Measurements from ENCODE around the gene ACOX3. TPM values are rescaled to one million over a fixed set of nuclear protein-coding genes. Genes with fewer than 3 reads are reported as not detected.

The ACOX3 gene
- total RNA-seq, 1 experiment from 2014 or later = 12.2 TPM

DNA sequence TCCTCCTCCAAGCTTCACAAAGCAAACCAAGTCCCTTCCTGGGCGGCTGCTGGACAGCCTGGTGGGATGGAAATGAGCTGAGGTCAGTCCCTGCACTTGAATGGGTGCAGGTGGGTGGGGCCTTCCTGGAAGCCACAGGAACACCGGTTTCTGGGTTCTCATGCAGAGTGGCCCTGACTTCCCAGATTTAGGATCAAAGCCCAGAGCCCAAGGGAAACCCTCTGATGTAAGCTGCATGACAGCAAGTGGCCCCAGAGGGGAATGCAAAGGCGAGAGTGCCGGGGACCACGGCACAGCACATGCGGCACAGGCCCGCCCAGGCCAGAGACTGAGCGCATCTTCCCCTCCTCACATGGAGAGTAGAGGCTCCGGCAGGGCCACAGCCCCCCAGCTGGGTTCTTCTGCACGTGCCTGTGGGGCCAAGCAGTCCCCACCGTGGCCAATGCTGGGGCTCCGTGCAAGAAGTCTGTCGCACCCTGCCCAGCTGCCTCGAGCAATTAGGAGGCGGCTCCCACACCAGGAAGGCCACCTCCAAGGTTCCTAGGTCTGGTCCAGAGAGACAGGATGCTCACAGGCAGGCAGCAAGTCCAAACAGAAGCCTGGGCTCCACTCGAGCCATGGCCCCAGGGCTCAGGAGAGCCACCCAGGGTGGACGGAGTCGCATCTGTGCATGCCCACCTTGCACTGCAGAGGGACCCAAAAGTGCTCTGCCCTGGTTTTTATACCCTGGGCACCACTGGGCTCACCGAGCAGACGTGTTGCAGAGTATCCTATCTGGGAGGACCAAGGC is 88.0 kb downstream of the ACOX3 start:
- no peaks in the 10 kb centered on the region for H3K27me3 ChIP-seq (ENCODE audit: low read length)
- intact Hi-C loops (cut with micrococcal nuclease) = no loop called here
- no peaks in the 10 kb centered on the region for H3K9me2 ChIP-seq (replicated peaks; ENCODE audit: low read length)
- no peaks in the 10 kb centered on the region for H4K20me1 ChIP-seq (ENCODE audit: low read length)
- ChIA-PET POLR2A (ENCODE audit: unreplicated experiment) (no interaction called here), CTCF (no interaction called here)
- H3K9me3 ChIP-seq (ENCODE audit: low read length) = no peaks in the 10 kb centered on the region
- H3F3A ChIP-seq (ENCODE audit: low read length, unreplicated experiment) = no peaks in the 10 kb centered on the region
- no peak overlapping the region for H3K27ac ChIP-seq (ENCODE audit: low read length)
- ATAC-seq = no peak
- TF ChIP-seq, protein P1, sequence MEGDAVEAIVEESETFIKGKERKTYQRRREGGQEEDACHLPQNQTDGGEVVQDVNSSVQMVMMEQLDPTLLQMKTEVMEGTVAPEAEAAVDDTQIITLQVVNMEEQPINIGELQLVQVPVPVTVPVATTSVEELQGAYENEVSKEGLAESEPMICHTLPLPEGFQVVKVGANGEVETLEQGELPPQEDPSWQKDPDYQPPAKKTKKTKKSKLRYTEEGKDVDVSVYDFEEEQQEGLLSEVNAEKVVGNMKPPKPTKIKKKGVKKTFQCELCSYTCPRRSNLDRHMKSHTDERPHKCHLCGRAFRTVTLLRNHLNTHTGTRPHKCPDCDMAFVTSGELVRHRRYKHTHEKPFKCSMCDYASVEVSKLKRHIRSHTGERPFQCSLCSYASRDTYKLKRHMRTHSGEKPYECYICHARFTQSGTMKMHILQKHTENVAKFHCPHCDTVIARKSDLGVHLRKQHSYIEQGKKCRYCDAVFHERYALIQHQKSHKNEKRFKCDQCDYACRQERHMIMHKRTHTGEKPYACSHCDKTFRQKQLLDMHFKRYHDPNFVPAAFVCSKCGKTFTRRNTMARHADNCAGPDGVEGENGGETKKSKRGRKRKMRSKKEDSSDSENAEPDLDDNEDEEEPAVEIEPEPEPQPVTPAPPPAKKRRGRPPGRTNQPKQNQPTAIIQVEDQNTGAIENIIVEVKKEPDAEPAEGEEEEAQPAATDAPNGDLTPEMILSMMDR (conservative IDR thresholded peaks at IDR 0.05; ENCODE audit: low read depth, low read length) = no peak
- no peak for TF ChIP-seq EZH2phosphoT487 (IDR thresholded peaks at IDR 0.05; ENCODE audit: borderline replicate concordance, low read length)
- no peak for TF ChIP-seq EZH2 (IDR thresholded peaks at IDR 0.05; ENCODE audit: low read length, unreplicated experiment)
- H3K36me3 ChIP-seq (ENCODE audit: low read depth, low read length) = no peaks in the 10 kb centered on the region
- H3K9ac ChIP-seq (ENCODE audit: low read length) = no peak overlapping the region
- no peak overlapping the region for H3K4me2 ChIP-seq (ENCODE audit: low read length)
- DNase-seq = no peak
- no peaks in the 10 kb centered on the region for H3K79me2 ChIP-seq (ENCODE audit: low read length)
- H3K4me1 ChIP-seq (ENCODE audit: insufficient read depth, low read length) = 0 out of 2 replicates have a peak, but pooled peaks cover 6% of the 10 kb centered on the region
- H2AFZ ChIP-seq (ENCODE audit: low read length) = no peak overlapping the region
- no peak overlapping the region for H3K4me3 ChIP-seq (ENCODE audit: low read length)
- no TSS peak for BruUV-seq (replicated peaks)

DNA sequence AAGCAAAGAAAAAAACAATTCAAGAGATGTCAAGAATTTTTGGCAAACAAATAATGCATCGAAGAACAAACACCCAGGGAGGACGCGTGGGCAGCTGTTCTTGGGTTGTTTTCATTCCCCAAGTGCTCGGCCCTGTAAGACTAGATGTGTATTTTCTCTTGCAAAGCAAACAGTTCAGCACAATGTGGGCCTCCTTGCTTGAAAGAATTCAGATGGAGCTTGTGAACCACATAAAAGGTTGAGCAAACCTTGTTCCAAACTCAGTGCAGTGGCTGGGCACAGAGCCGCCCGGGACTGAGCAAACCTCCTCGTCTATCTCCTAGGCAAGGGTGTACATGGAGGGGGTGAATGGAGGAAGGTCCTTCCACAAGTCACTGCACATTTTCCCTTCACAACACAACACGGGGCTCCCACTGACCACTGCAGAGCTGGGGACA is 88.6 kb downstream of the ACOX3 start:
- ATAC-seq (no peak), DNase-seq (no peak)
- H3K36me3 ChIP-seq (ENCODE audit: low read depth, low read length) = no peaks in the 10 kb centered on the region
- no peak overlapping the region for H2AFZ ChIP-seq (ENCODE audit: low read length)
- H3F3A ChIP-seq (ENCODE audit: low read length, unreplicated experiment) = no peaks in the 10 kb centered on the region
- intact Hi-C loops (cut with micrococcal nuclease) = no loop called here
- H3K4me3 ChIP-seq (ENCODE audit: low read length) = no peak overlapping the region
- ChIA-PET CTCF (no interaction called here), POLR2A (ENCODE audit: unreplicated experiment) (no interaction called here)
- TF ChIP-seq, protein P1 (conservative IDR thresholded peaks at IDR 0.05; ENCODE audit: low read depth, low read length) = no peak
- TF ChIP-seq EZH2 (IDR thresholded peaks at IDR 0.05; ENCODE audit: low read length, unreplicated experiment) = no peak
- no peak for TF ChIP-seq EZH2phosphoT487 (IDR thresholded peaks at IDR 0.05; ENCODE audit: borderline replicate concordance, low read length)
- no peak overlapping the region for H3K4me2 ChIP-seq (ENCODE audit: low read length)
- no peak overlapping the region for H3K27ac ChIP-seq (ENCODE audit: low read length)
- no peaks in the 10 kb centered on the region for H3K9me2 ChIP-seq (replicated peaks; ENCODE audit: low read length)
- BruUV-seq (replicated peaks) = no TSS peak
- no peaks in the 10 kb centered on the region for H4K20me1 ChIP-seq (ENCODE audit: low read length)
- no peaks in the 10 kb centered on the region for H3K27me3 ChIP-seq (ENCODE audit: low read length)
- H3K9ac ChIP-seq (ENCODE audit: low read length) = no peak overlapping the region
- H3K9me3 ChIP-seq (ENCODE audit: low read length) = no peaks in the 10 kb centered on the region
- H3K4me1 ChIP-seq (ENCODE audit: insufficient read depth, low read length) = 0 out of 2 replicates have a peak, but pooled peaks cover 6% of the 10 kb centered on the region
- H3K79me2 ChIP-seq (ENCODE audit: low read length) = no peaks in the 10 kb centered on the region

DNA sequence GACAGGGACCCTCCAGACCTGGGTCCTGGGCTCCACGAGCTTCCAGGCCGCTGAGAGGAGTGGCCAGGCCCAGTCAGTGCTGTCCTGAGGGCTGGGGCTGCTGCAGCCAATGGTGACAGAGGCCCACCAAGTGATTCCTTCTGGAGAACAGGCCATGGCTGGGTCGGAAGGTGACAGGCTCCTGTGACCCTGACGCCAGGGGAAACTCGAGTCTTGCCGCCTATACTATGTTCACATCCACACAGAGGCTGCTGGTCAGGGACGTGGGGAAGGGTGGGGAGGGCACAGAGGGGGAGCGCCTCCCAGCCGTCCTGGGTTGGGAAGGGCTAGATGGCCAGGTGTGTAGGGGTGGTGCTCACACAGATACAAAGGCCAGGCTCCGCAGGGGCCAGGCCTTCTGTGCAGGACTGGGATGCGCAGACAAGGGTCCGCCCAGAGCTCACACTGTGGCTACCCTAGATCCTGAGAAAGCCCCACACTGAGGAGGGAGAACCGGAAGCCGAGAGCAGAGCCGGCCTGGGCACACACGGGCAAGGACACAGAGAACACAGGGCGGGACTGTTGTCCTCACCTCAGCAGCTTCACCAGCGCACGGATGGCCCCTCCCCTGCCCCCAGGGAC is 89.6 kb downstream of the ACOX3 start:
- CTCF ChIA-PET = no interaction called here
- H3K4me1 ChIP-seq (ENCODE audit: insufficient read depth, low read length) = 0 out of 2 replicates have a peak, but pooled peaks cover 6% of the 10 kb centered on the region
- H3K27me3 ChIP-seq (ENCODE audit: low read length) = no peaks in the 10 kb centered on the region
- H3K4me2 ChIP-seq (ENCODE audit: low read length) = no peak overlapping the region
- POLR2A ChIA-PET (ENCODE audit: unreplicated experiment) = no interaction called here
- TF ChIP-seq EZH2phosphoT487 (IDR thresholded peaks at IDR 0.05; ENCODE audit: borderline replicate concordance, low read length) = no peak
- TF ChIP-seq, protein P1 (conservative IDR thresholded peaks at IDR 0.05; ENCODE audit: low read depth, low read length) = no peak
- TF ChIP-seq EZH2 (IDR thresholded peaks at IDR 0.05; ENCODE audit: low read length, unreplicated experiment) = no peak
- DNase-seq (no peak), ATAC-seq (no peak)
- no peaks in the 10 kb centered on the region for H4K20me1 ChIP-seq (ENCODE audit: low read length)
- no peak overlapping the region for H3K27ac ChIP-seq (ENCODE audit: low read length)
- H3K79me2 ChIP-seq (ENCODE audit: low read length) = no peaks in the 10 kb centered on the region
- no peak overlapping the region for H2AFZ ChIP-seq (ENCODE audit: low read length)
- BruUV-seq (replicated peaks) = no TSS peak
- no peak overlapping the region for H3K4me3 ChIP-seq (ENCODE audit: low read length)
- no peaks in the 10 kb centered on the region for H3F3A ChIP-seq (ENCODE audit: low read length, unreplicated experiment)
- no peaks in the 10 kb centered on the region for H3K9me2 ChIP-seq (replicated peaks; ENCODE audit: low read length)
- intact Hi-C loops (cut with micrococcal nuclease) = no loop called here
- no peaks in the 10 kb centered on the region for H3K9me3 ChIP-seq (ENCODE audit: low read length)
- no peaks in the 10 kb centered on the region for H3K36me3 ChIP-seq (ENCODE audit: low read depth, low read length)
- no peak overlapping the region for H3K9ac ChIP-seq (ENCODE audit: low read length)
